ENCODE results near the gene RELA. TPM values are rescaled to one million over a fixed set of nuclear protein-coding genes. Genes with fewer than 3 reads are reported as not detected.
"Not testable (repeated sequence)": the region's sequence is repeated elsewhere in the genome, so short reads cannot be mapped to it uniquely, and the experiment has no call there.

RELA gene
- total and polyA plus RNA-seq, 4 donors = 28.8 to 108 (median 86.0) TPM

DNA sequence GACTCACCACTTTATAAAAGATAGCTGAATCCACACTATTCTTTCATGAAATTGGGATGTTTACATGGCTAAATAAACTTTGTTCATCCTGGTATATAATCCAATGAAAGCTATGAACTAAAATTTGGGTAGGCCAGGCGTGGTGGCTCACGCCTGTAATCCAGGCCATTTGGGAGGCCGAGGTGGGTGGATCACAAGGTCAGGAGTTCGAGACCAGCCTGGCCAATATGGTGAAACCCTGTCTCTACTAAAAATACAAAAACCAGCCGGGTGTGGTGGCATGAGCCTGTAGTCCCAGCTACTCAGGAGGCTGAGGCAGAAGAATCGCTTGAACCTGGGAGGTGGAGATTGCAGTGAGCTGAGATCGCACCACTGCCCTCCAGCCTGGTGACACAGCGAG, 29.1 kb upstream of the RELA start:
- H3K4me3 ChIP-seq (ENCODE audit: low read length in 2 of 2); intact Hi-C loops (cut with DNase I); DNase-seq; H3K27ac ChIP-seq (ENCODE audit: low read depth in 1 of 2, low read length in 2 of 2); H3K36me3 ChIP-seq (ENCODE audit: control insufficient read depth in 1 of 2, insufficient read depth in 2 of 2, low read length in 1 of 2); H3K27me3 ChIP-seq (ENCODE audit: control insufficient read depth in 1 of 2, insufficient read depth in 2 of 2, low read length in 1 of 2); H3K4me1 ChIP-seq (ENCODE audit: control insufficient read depth in 1 of 2, insufficient read depth in 2 of 2, low read length in 2 of 2); H3K9me3 ChIP-seq (ENCODE audit: control insufficient read depth, low read length); ATAC-seq (ENCODE audit: low FRiP score): not testable (repeated sequence)
- 92 to 95% methylated on average over 8 of the region's 8 CpGs for WGBS, 2 donors

DNA sequence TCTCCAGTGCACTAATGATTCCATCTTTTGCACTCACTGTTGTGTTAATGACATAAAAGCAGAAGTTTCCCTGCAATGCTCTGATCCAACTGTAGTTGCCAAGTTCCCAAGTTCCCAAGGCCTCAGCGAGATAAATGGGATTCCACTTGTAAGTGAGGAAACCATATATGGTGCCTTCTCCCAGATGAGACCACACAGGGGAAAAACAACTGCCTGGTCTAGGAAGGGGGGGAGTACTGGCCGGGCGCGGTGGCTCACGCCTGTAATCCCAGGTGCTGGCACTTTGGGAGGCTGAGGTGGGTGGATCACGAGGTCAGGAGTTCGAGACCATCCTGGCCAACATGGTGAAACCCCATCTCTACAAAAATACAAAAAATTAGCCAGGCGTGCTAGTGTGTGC, 23.3 kb upstream of the RELA start:
- DNase-seq = no peak
- intact Hi-C loops (cut with DNase I) = no loop called here
- H3K36me3 ChIP-seq (ENCODE audit: control insufficient read depth in 1 of 2, insufficient read depth in 2 of 2, low read length in 1 of 2) = no peaks in the 10 kb centered on the region
- H3K4me1 ChIP-seq (ENCODE audit: control insufficient read depth in 1 of 2, insufficient read depth in 2 of 2, low read length in 2 of 2) = no peaks in the 10 kb centered on the region
- no peak overlapping the region for H3K4me3 ChIP-seq (ENCODE audit: low read length in 2 of 2)
- no peak overlapping the region for H3K27ac ChIP-seq (ENCODE audit: low read depth in 1 of 2, low read length in 2 of 2)
- H3K27me3 ChIP-seq (ENCODE audit: control insufficient read depth in 1 of 2, insufficient read depth in 2 of 2, low read length in 1 of 2) = no peaks in the 10 kb centered on the region
- WGBS, 2 donors = 54 to 58% methylated on average over 8 of the region's 8 CpGs
- no peak for ATAC-seq (ENCODE audit: low FRiP score)
- no peaks in the 10 kb centered on the region for H3K9me3 ChIP-seq (ENCODE audit: control insufficient read depth, low read length)

GRCh38 chr11:65683480-65683879, 20.8 kb upstream of the RELA start:
- H3K36me3 ChIP-seq (ENCODE audit: control insufficient read depth in 1 of 2, insufficient read depth in 2 of 2, low read length in 1 of 2); H3K4me1 ChIP-seq (ENCODE audit: control insufficient read depth in 1 of 2, insufficient read depth in 2 of 2, low read length in 2 of 2); H3K9me3 ChIP-seq (ENCODE audit: control insufficient read depth, low read length); H3K27ac ChIP-seq (ENCODE audit: low read depth in 1 of 2, low read length in 2 of 2); intact Hi-C loops (cut with DNase I); DNase-seq; ATAC-seq (ENCODE audit: low FRiP score); H3K4me3 ChIP-seq (ENCODE audit: low read length in 2 of 2); H3K27me3 ChIP-seq (ENCODE audit: control insufficient read depth in 1 of 2, insufficient read depth in 2 of 2, low read length in 1 of 2): not testable (repeated sequence)
- WGBS, 2 donors = 80 to 82% methylated on average over 6 of the region's 6 CpGs

- ATAC-seq (ENCODE audit: low FRiP score) (no peak), DNase-seq (no peak)
- Histone ChIP-seq H3K36me3 (ENCODE audit: control insufficient read depth in 1 of 2, insufficient read depth in 2 of 2, low read length in 1 of 2) (no peaks in the 10 kb centered on the region), H3K4me3 (ENCODE audit: low read length in 2 of 2) (no peak overlapping the region), H3K27me3 (ENCODE audit: control insufficient read depth in 1 of 2, insufficient read depth in 2 of 2, low read length in 1 of 2) (no peaks in the 10 kb centered on the region), H3K9me3 (ENCODE audit: control insufficient read depth, low read length) (no peaks in the 10 kb centered on the region), H3K4me1 (ENCODE audit: control insufficient read depth in 1 of 2, insufficient read depth in 2 of 2, low read length in 2 of 2) (no peaks in the 10 kb centered on the region), H3K27ac (ENCODE audit: low read depth in 1 of 2, low read length in 2 of 2) (no peak overlapping the region)
- intact Hi-C loops (cut with DNase I) = no loop called here
- WGBS, 2 donors = 79 to 81% methylated on average over 5 of the region's 5 CpGs
Observed at GRCh38 chr11:65680192-65680743, 17.6 kb upstream of the RELA start.

- 76 to 79% methylated on average over 1 of the region's 2 CpGs for WGBS, 2 donors
- Histone ChIP-seq H3K36me3 (ENCODE audit: control insufficient read depth in 1 of 2, insufficient read depth in 2 of 2, low read length in 1 of 2) (no peaks in the 10 kb centered on the region), H3K4me3 (ENCODE audit: low read length in 2 of 2) (no peak overlapping the region), H3K4me1 (ENCODE audit: control insufficient read depth in 1 of 2, insufficient read depth in 2 of 2, low read length in 2 of 2) (no peaks in the 10 kb centered on the region), H3K9me3 (ENCODE audit: control insufficient read depth, low read length) (no peaks in the 10 kb centered on the region), H3K27me3 (ENCODE audit: control insufficient read depth in 1 of 2, insufficient read depth in 2 of 2, low read length in 1 of 2) (no peaks in the 10 kb centered on the region), H3K27ac (ENCODE audit: low read depth in 1 of 2, low read length in 2 of 2) (no peak overlapping the region)
- intact Hi-C loops (cut with DNase I) = no loop called here
- DNase-seq (no peak), ATAC-seq (ENCODE audit: low FRiP score) (no peak)
Observed at GRCh38 chr11:65672982-65673381, 10.3 kb upstream of the RELA start.

GRCh38 chr11:65672180-65672860, 9.6 kb upstream of the RELA start:
- Histone ChIP-seq H3K36me3 (ENCODE audit: control insufficient read depth in 1 of 2, insufficient read depth in 2 of 2, low read length in 1 of 2) (no peaks in the 10 kb centered on the region), H3K4me1 (ENCODE audit: control insufficient read depth in 1 of 2, insufficient read depth in 2 of 2, low read length in 2 of 2) (no peaks in the 10 kb centered on the region), H3K9me3 (ENCODE audit: control insufficient read depth, low read length) (no peaks in the 10 kb centered on the region), H3K27me3 (ENCODE audit: control insufficient read depth in 1 of 2, insufficient read depth in 2 of 2, low read length in 1 of 2) (no peaks in the 10 kb centered on the region), H3K4me3 (ENCODE audit: low read length in 2 of 2) (no peak overlapping the region), H3K27ac (ENCODE audit: low read depth in 1 of 2, low read length in 2 of 2) (no peak overlapping the region)
- intact Hi-C loops (cut with DNase I) = no loop called here
- DNase-seq = no peak
- ATAC-seq (ENCODE audit: low FRiP score) = no peak

- H3K4me3 ChIP-seq (ENCODE audit: low read length in 2 of 2) = peak overlapping the region; percentile 77 to 93
- no peaks in the 10 kb centered on the region for H3K9me3 ChIP-seq (ENCODE audit: control insufficient read depth, low read length)
- DNase-seq = no peak
- intact Hi-C loops (cut with DNase I) = loop anchor here in 1 of 2 donors (5.0 kb wide), 1 partner anchor 49 kb away; the partner anchor contains the start of gene KAT5
- no peaks in the 10 kb centered on the region for H3K27me3 ChIP-seq (ENCODE audit: control insufficient read depth in 1 of 2, insufficient read depth in 2 of 2, low read length in 1 of 2)
- peak; percentile 83 for ATAC-seq (ENCODE audit: low FRiP score)
- peak overlapping the region; percentile 83 to 92 for H3K27ac ChIP-seq (ENCODE audit: low read depth in 1 of 2, low read length in 2 of 2)
- WGBS, 2 donors = 1 to 2% methylated on average over 15 of the region's 15 CpGs
- H3K36me3 ChIP-seq (ENCODE audit: control insufficient read depth in 1 of 2, insufficient read depth in 2 of 2, low read length in 1 of 2) = peaks cover 0 to 2% of the 10 kb centered on the region in 2 donors
- H3K4me1 ChIP-seq (ENCODE audit: control insufficient read depth in 1 of 2, insufficient read depth in 2 of 2, low read length in 2 of 2) = no peaks in the 10 kb centered on the region
Observed at GRCh38 chr11:65663639-65664200, 1.0 kb upstream of the RELA start.

- Histone ChIP-seq H3K9me3 (ENCODE audit: control insufficient read depth, low read length) (no peaks in the 10 kb centered on the region), H3K4me1 (ENCODE audit: control insufficient read depth in 1 of 2, insufficient read depth in 2 of 2, low read length in 2 of 2) (no peaks in the 10 kb centered on the region), H3K4me3 (ENCODE audit: low read length in 2 of 2) (peak overlapping the region; percentile 82 to 93), H3K36me3 (ENCODE audit: control insufficient read depth in 1 of 2, insufficient read depth in 2 of 2, low read length in 1 of 2) (peaks cover 0 to 3% of the 10 kb centered on the region in 2 donors), H3K27ac (ENCODE audit: low read depth in 1 of 2, low read length in 2 of 2) (peak overlapping the region; percentile 73 to 83), H3K27me3 (ENCODE audit: control insufficient read depth in 1 of 2, insufficient read depth in 2 of 2, low read length in 1 of 2) (no peaks in the 10 kb centered on the region)
- WGBS, 2 donors = 0 to 1% methylated on average over 17 to 29 of the region's 29 CpGs
- intact Hi-C loops (cut with DNase I) = loop anchor here in 1 of 2 donors (5.0 kb wide), 1 partner anchor 50 kb away; the partner anchor contains the start of gene KAT5
- no peak for DNase-seq
- no peak for ATAC-seq (ENCODE audit: low FRiP score)
Observed at GRCh38 chr11:65662247-65662798, 393 bp downstream of the RELA start.
